T47D (cell line): ENCODE measurements around the gene RASAL2.

Source experiments
- DNase-seq, 2 experiments: peaks; one replicate each; pipeline versions ENCODE4 v3.0.0 to v3.0.0-alpha.2; 2011 to 2012; ENCODE audit warnings: low read depth in 1 of 2, low spot score in 1 of 2
- JUND ChIP-seq: IDR thresholded peaks from 2 replicates; pipeline ENCODE4 v1.6.1; 2012; ENCODE audit warnings: low read depth
- in situ Hi-C: cut with HindIII; loops from 2 replicates; pipeline ENCODE4 v1.10.0; 2016; ENCODE audit warnings: low sequenced_read_pairs, low pct_unique_long_range_greater_than_20kb

RASAL2 gene

GRCh38 chr1:178450871-178451270 lies 357.0 kb downstream of the RASAL2 start:
- in situ Hi-C loops = no loop called here
- TF ChIP-seq JUND = no peak
- no peak for DNase-seq

- TF ChIP-seq JUND = no peak
- in situ Hi-C loops = no loop called here
- DNase-seq = no peak
Observed at GRCh38 chr1:178451529-178451928, 357.6 kb downstream of the RASAL2 start.

GRCh38 chr1:178452013-178452412 lies 358.1 kb downstream of the RASAL2 start:
- no peak for DNase-seq
- no peak for TF ChIP-seq JUND
- in situ Hi-C loops = no loop called here

GRCh38 chr1:178456472-178456871 lies 362.6 kb downstream of the RASAL2 start:
- in situ Hi-C loops = no loop called here
- DNase-seq = no peak
- no peak for TF ChIP-seq JUND

- in situ Hi-C loops = no loop called here
- TF ChIP-seq JUND = no peak
- DNase-seq = no peak
Observed at GRCh38 chr1:178457651-178458050, 363.7 kb downstream of the RASAL2 start.

GRCh38 chr1:178458203-178458602 lies 364.3 kb downstream of the RASAL2 start:
- in situ Hi-C loops = no loop called here
- no peak for DNase-seq
- TF ChIP-seq JUND = no peak

- in situ Hi-C loops = no loop called here
- TF ChIP-seq JUND = no peak
- no peak for DNase-seq
Observed at GRCh38 chr1:178461104-178461503, 367.2 kb downstream of the RASAL2 start.

GRCh38 chr1:178461701-178462100 lies 367.8 kb downstream of the RASAL2 start:
- TF ChIP-seq JUND = no peak
- in situ Hi-C loops = no loop called here
- DNase-seq = no peak

GRCh38 chr1:178464141-178464540 lies 370.2 kb downstream of the RASAL2 start:
- TF ChIP-seq JUND = no peak
- in situ Hi-C loops = no loop called here
- DNase-seq = no peak

GRCh38 chr1:178464566-178464965 lies 370.7 kb downstream of the RASAL2 start:
- no peak for TF ChIP-seq JUND
- DNase-seq = no peak
- in situ Hi-C loops = no loop called here

- in situ Hi-C loops = no loop called here
- no peak for DNase-seq
- TF ChIP-seq JUND = no peak
Observed at GRCh38 chr1:178465011-178465410, 371.1 kb downstream of the RASAL2 start.

GRCh38 chr1:178467837-178468236 lies 373.9 kb downstream of the RASAL2 start:
- in situ Hi-C loops = no loop called here
- no peak for DNase-seq
- TF ChIP-seq JUND = no peak

- in situ Hi-C loops = no loop called here
- DNase-seq = peak in 1 of 2 experiments; percentile 12
- TF ChIP-seq JUND = no peak
Observed at GRCh38 chr1:178470411-178470960, 376.6 kb downstream of the RASAL2 start.

- no peak for DNase-seq
- no peak for TF ChIP-seq JUND
- in situ Hi-C loops = no loop called here
Observed at GRCh38 chr1:178472531-178472930, 378.6 kb downstream of the RASAL2 start.
